ENCODE data around the gene CRACR2B. TPM values are rescaled to one million over a fixed set of nuclear protein-coding genes. Genes with fewer than 3 reads are reported as not detected.

Gene CRACR2B
- total RNA-seq, 4 donors from 2014 or later, result 82.7 to 373 (median 210) TPM

- TF ChIP-seq POLR2AphosphoS5 (IDR thresholded peaks at IDR 0.05), result peak in 2 of 3 donors; percentile 49 to 54
- no peak for TF ChIP-seq EP300 (IDR thresholded peaks at IDR 0.05; ENCODE audit: low read depth)
- peaks cover 43% of the 10 kb centered on the region for H3K27me3 ChIP-seq
- H3K27ac ChIP-seq, result peak overlapping the region; percentile 91 to 95 (median 94)
Observed at GRCh38 chr11:824292-824880, 3.3 kb upstream of the CRACR2B start.

GRCh38 chr11:824942-825341, 2.8 kb upstream of the CRACR2B start:
- Histone ChIP-seq H3K4me1 (peaks cover 29 to 87% (median 80%) of the 10 kb centered on the region in 4 donors), H3K4me3 (no peak overlapping the region), H3K27me3 (peaks cover 48% of the 10 kb centered on the region), H3K36me3 (peaks cover 0 to 14% (median 0%) of the 10 kb centered on the region in 4 donors), H3K9me3 (no peaks in the 10 kb centered on the region), H3K27ac (peak overlapping the region; percentile 91 to 95 (median 94))
- intact Hi-C loops (cut with DNase I; ENCODE audit: low total_unique reads), result no loop called here
- no peak for DNase-seq
- no peak for TF ChIP-seq EP300 (IDR thresholded peaks at IDR 0.05; ENCODE audit: low read depth)
- TF ChIP-seq CTCF (IDR thresholded peaks at IDR 0.05), result no peak
- TF ChIP-seq POLR2A (IDR thresholded peaks at IDR 0.05), result no peak
- TF ChIP-seq POLR2AphosphoS5 (IDR thresholded peaks at IDR 0.05), result no peak
- 62% methylated on average over 11 of the region's 11 CpGs; no CpG with 5 or more reads in 1 of the 2 donors for WGBS, 2 donors (ENCODE audit: low coverage in 1 of 2)
- in situ Hi-C loops (cut with MboI; ENCODE audit: low pct_ligation_motif_present in 1 of 4, low pct_unique_long_range_greater_than_20kb in 1 of 4, low sequenced_read_pairs in 3 of 4), result no loop called here

More at GRCh38 chr11:824292-824880, 3.3 kb upstream of the CRACR2B start:
- H3K36me3 ChIP-seq, result peaks cover 0 to 14% (median 0%) of the 10 kb centered on the region in 4 donors
- WGBS, 2 donors (ENCODE audit: low coverage in 1 of 2), result 58% methylated on average over 51 of the region's 59 CpGs; no CpG with 5 or more reads in 1 of the 2 donors
- in situ Hi-C loops (cut with MboI; ENCODE audit: low pct_ligation_motif_present in 1 of 4, low pct_unique_long_range_greater_than_20kb in 1 of 4, low sequenced_read_pairs in 3 of 4) (no loop called here), intact Hi-C loops (cut with DNase I; ENCODE audit: low total_unique reads) (no loop called here)
- no peaks in the 10 kb centered on the region for H3K9me3 ChIP-seq
- DNase-seq, result peak; percentile 62
- H3K4me1 ChIP-seq, result peaks cover 25 to 82% (median 74%) of the 10 kb centered on the region in 4 donors
- H3K4me3 ChIP-seq, result no peak overlapping the region

GRCh38 chr11:825366-826226, 2.1 kb upstream of the CRACR2B start:
- intact Hi-C loops (cut with DNase I; ENCODE audit: low total_unique reads), result no loop called here
- Histone ChIP-seq H3K36me3 (peaks cover 0 to 14% (median 0%) of the 10 kb centered on the region in 4 donors), H3K4me3 (peak overlapping the region in 2 of 4 donors; percentile 50 to 64), H3K4me1 (peaks cover 34 to 87% (median 83%) of the 10 kb centered on the region in 4 donors), H3K27me3 (peaks cover 54% of the 10 kb centered on the region), H3K27ac (peak overlapping the region; percentile 91 to 95 (median 94)), H3K9me3 (no peaks in the 10 kb centered on the region)
- TF ChIP-seq POLR2AphosphoS5 (IDR thresholded peaks at IDR 0.05) (peak in 1 of 3 donors; percentile 43), EP300 (IDR thresholded peaks at IDR 0.05; ENCODE audit: low read depth) (no peak), POLR2A (IDR thresholded peaks at IDR 0.05) (peak; percentile 34), CTCF (IDR thresholded peaks at IDR 0.05) (no peak)
- in situ Hi-C loops (cut with MboI; ENCODE audit: low pct_ligation_motif_present in 1 of 4, low pct_unique_long_range_greater_than_20kb in 1 of 4, low sequenced_read_pairs in 3 of 4), result no loop called here
- 56% methylated on average over 10 of the region's 12 CpGs; no CpG with 5 or more reads in 1 of the 2 donors for WGBS, 2 donors (ENCODE audit: low coverage in 1 of 2)
- peak; percentile 72 for DNase-seq

- WGBS, 2 donors (ENCODE audit: low coverage in 1 of 2), result 43% methylated on average over 6 of the region's 9 CpGs; no CpG with 5 or more reads in 1 of the 2 donors
- in situ Hi-C loops (cut with MboI; ENCODE audit: low pct_ligation_motif_present in 1 of 4, low pct_unique_long_range_greater_than_20kb in 1 of 4, low sequenced_read_pairs in 3 of 4), result no loop called here
- no peaks in the 10 kb centered on the region for H3K9me3 ChIP-seq
- no peak for DNase-seq
- H3K27me3 ChIP-seq, result peaks cover 60% of the 10 kb centered on the region
- peak overlapping the region in 2 of 4 donors; percentile 50 to 64 for H3K4me3 ChIP-seq
- H3K27ac ChIP-seq, result peak overlapping the region; percentile 91 to 95 (median 94)
- H3K36me3 ChIP-seq, result peaks cover 0 to 14% (median 0%) of the 10 kb centered on the region in 4 donors
- intact Hi-C loops (cut with DNase I; ENCODE audit: low total_unique reads), result no loop called here
- TF ChIP-seq EP300 (IDR thresholded peaks at IDR 0.05; ENCODE audit: low read depth) (no peak), CTCF (IDR thresholded peaks at IDR 0.05) (no peak), POLR2AphosphoS5 (IDR thresholded peaks at IDR 0.05) (no peak), POLR2A (IDR thresholded peaks at IDR 0.05) (no peak)
- H3K4me1 ChIP-seq, result peaks cover 32 to 87% (median 82%) of the 10 kb centered on the region in 4 donors
Observed at GRCh38 chr11:826227-826621, 1.5 kb upstream of the CRACR2B start.

Data from transverse colon (tissue), 4 donors.